ES-I3 (cell line): Measurements from ENCODE around the gene KYAT1.

Source experiments
- H3K36me3 ChIP-seq: 2 replicates; pipeline ENCODE4 v1.6.1; 2013; ENCODE audit warnings: mild to moderate bottlenecking, low read length, control low read depth, moderate library complexity; ENCODE audit not compliant: insufficient read depth
- H3K4me1 ChIP-seq: 2 replicates; pipeline ENCODE4 v1.6.1; 2013; ENCODE audit warnings: mild to moderate bottlenecking, control low read depth, low read length; ENCODE audit not compliant: insufficient read depth
- H3K9ac ChIP-seq: 2 replicates; pipeline ENCODE4 v1.6.1; 2013; ENCODE audit warnings: low read depth, mild to moderate bottlenecking, low read length, moderate library complexity
- H3K9me3 ChIP-seq: 2 replicates; pipeline ENCODE4 v1.6.1; 2013; ENCODE audit warnings: mild to moderate bottlenecking, low read length, moderate library complexity; ENCODE audit not compliant: control insufficient read depth, insufficient read depth

KYAT1 gene

GRCh38 chr9:128913995-128914772, 32.4 kb upstream of the KYAT1 start:
- Histone ChIP-seq H3K4me1 (peaks cover 28% of the 10 kb centered on the region), H3K9me3 (no peaks in the 10 kb centered on the region), H3K36me3 (peaks cover 10% of the 10 kb centered on the region), H3K9ac (no peak overlapping the region)

- peaks cover 8% of the 10 kb centered on the region for H3K36me3 ChIP-seq
- H3K4me1 ChIP-seq = peaks cover 26% of the 10 kb centered on the region
- 0 out of 2 replicates have a peak overlapping the region, but pooled peaks have one; percentile 4 for H3K9ac ChIP-seq
- H3K9me3 ChIP-seq = no peaks in the 10 kb centered on the region
These were observed 31.5 kb upstream of the KYAT1 start for GRCh38 chr9:128913048-128913900.

- Histone ChIP-seq H3K9me3 (no peaks in the 10 kb centered on the region), H3K9ac (0 out of 2 replicates have a peak overlapping the region, but pooled peaks have one; percentile 23), H3K36me3 (no peaks in the 10 kb centered on the region; the same call in none of the 2 replicates), H3K4me1 (peaks cover 26% of the 10 kb centered on the region)
These were observed 30.6 kb upstream of the KYAT1 start for GRCh38 chr9:128912270-128912853.

GRCh38 chr9:128911529-128912035, 29.8 kb upstream of the KYAT1 start:
- H3K9ac ChIP-seq = peak overlapping the region; percentile 23; the same call in 1 of the 2 replicates
- no peaks in the 10 kb centered on the region; the same call in none of the 2 replicates for H3K36me3 ChIP-seq
- peaks cover 26% of the 10 kb centered on the region for H3K4me1 ChIP-seq
- H3K9me3 ChIP-seq = no peaks in the 10 kb centered on the region

- Histone ChIP-seq H3K9ac (no peak overlapping the region), H3K9me3 (no peaks in the 10 kb centered on the region), H3K36me3 (no peaks in the 10 kb centered on the region; the same call in none of the 2 replicates), H3K4me1 (peaks cover 26% of the 10 kb centered on the region)
These were observed 29.2 kb upstream of the KYAT1 start for GRCh38 chr9:128910906-128911305.

- H3K4me1 ChIP-seq = peaks cover 26% of the 10 kb centered on the region
- H3K9me3 ChIP-seq = no peaks in the 10 kb centered on the region
- H3K36me3 ChIP-seq = no peaks in the 10 kb centered on the region; the same call in none of the 2 replicates
- no peak overlapping the region for H3K9ac ChIP-seq
These were observed 28.1 kb upstream of the KYAT1 start for GRCh38 chr9:128909859-128910258.

- no peak overlapping the region for H3K9ac ChIP-seq
- H3K9me3 ChIP-seq = no peaks in the 10 kb centered on the region
- H3K36me3 ChIP-seq = no peaks in the 10 kb centered on the region; the same call in none of the 2 replicates
- H3K4me1 ChIP-seq = peaks cover 26% of the 10 kb centered on the region
These were observed 26.6 kb upstream of the KYAT1 start for GRCh38 chr9:128908372-128908771.

GRCh38 chr9:128906741-128907140, 25.0 kb upstream of the KYAT1 start:
- no peaks in the 10 kb centered on the region for H3K9me3 ChIP-seq
- H3K9ac ChIP-seq = no peak overlapping the region
- peaks cover under 1% of the 10 kb centered on the region for H3K36me3 ChIP-seq

GRCh38 chr9:128905964-128906363, 24.2 kb upstream of the KYAT1 start:
- H3K9ac ChIP-seq = no peak overlapping the region
- peaks cover 6% of the 10 kb centered on the region; the same call in 1 of the 2 replicates for H3K4me1 ChIP-seq
- no peaks in the 10 kb centered on the region for H3K9me3 ChIP-seq
- H3K36me3 ChIP-seq = peaks cover 3% of the 10 kb centered on the region

More at GRCh38 chr9:128906741-128907140, 25.0 kb upstream of the KYAT1 start:
- peaks cover 13% of the 10 kb centered on the region; the same call in 1 of the 2 replicates for H3K4me1 ChIP-seq

- Histone ChIP-seq H3K4me1 (peaks cover 6% of the 10 kb centered on the region), H3K9me3 (no peaks in the 10 kb centered on the region), H3K9ac (no peak overlapping the region), H3K36me3 (peaks cover 10% of the 10 kb centered on the region)
These were observed 22.3 kb upstream of the KYAT1 start for GRCh38 chr9:128903871-128904620.

- H3K36me3 ChIP-seq = peaks cover 16% of the 10 kb centered on the region
- no peak overlapping the region for H3K9ac ChIP-seq
- H3K9me3 ChIP-seq = no peaks in the 10 kb centered on the region
- H3K4me1 ChIP-seq = peaks cover 6% of the 10 kb centered on the region
These were observed 21.3 kb upstream of the KYAT1 start for GRCh38 chr9:128903079-128903461.

GRCh38 chr9:128902351-128903078, 20.8 kb upstream of the KYAT1 start:
- Histone ChIP-seq H3K9me3 (no peaks in the 10 kb centered on the region), H3K36me3 (peaks cover 16% of the 10 kb centered on the region), H3K9ac (no peak overlapping the region), H3K4me1 (peaks cover 6% of the 10 kb centered on the region)

GRCh38 chr9:128901822-128902221, 20.1 kb upstream of the KYAT1 start:
- Histone ChIP-seq H3K9me3 (no peaks in the 10 kb centered on the region), H3K9ac (no peak overlapping the region), H3K4me1 (peaks cover 6% of the 10 kb centered on the region), H3K36me3 (peaks cover 16% of the 10 kb centered on the region)
